Measurements from ENCODE around the gene NDUFS2. TPM values are rescaled to one million over a fixed set of nuclear protein-coding genes. Genes with fewer than 3 reads are reported as not detected.
A peak's percentile ranks its signal among the peaks of the same experiment; 100 is the strongest.

The NDUFS2 gene
- total RNA-seq, 4 donors from 2014 or later, result 68.5 to 131 (median 122) TPM

DNA sequence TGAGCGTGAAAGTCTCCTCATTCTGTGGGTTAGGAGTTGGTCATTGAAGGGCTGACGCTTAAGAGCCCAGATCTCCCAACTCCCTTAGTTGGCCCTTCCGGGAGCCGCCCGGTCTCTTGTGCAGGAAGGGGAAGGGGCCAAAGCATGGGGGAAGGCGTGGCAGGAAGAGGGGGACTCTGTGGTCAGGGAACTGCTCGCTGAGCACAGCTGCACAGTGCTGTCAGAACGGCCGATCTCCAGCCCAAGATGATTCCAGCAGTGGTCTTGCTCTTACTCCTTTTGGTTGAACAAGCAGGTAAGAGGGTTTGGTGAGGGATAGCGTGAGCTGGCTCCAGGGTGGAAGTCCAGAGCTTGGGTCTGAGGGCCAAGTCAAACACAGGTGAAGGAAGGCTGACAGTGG, 12.9 kb downstream of the NDUFS2 start, which contains the start of gene FCER1G:
Gene FCER1G (plus strand): TSS at position 220 of the 400 bp plus-strand sequence. CDS start 27 bp downstream, at position 247.
- WGBS, result 75% methylated on average over 10 of the region's 10 CpGs
- no peaks in the 10 kb centered on the region for H3K27me3 ChIP-seq
- peak within 1 kb of the TSS; percentile 7 to 68 (median 45) for H3K27ac ChIP-seq (replicated peaks in 1 of 4)
- no peaks in the 10 kb centered on the region for H3K9me3 ChIP-seq
- H3K4me3 ChIP-seq, result peak within 1 kb of the TSS; percentile 28 to 46 (median 33)
- peaks cover 47 to 53% (median 51%) of the 10 kb centered on the region in 4 donors for H3K36me3 ChIP-seq
- TF ChIP-seq, protein P1, sequence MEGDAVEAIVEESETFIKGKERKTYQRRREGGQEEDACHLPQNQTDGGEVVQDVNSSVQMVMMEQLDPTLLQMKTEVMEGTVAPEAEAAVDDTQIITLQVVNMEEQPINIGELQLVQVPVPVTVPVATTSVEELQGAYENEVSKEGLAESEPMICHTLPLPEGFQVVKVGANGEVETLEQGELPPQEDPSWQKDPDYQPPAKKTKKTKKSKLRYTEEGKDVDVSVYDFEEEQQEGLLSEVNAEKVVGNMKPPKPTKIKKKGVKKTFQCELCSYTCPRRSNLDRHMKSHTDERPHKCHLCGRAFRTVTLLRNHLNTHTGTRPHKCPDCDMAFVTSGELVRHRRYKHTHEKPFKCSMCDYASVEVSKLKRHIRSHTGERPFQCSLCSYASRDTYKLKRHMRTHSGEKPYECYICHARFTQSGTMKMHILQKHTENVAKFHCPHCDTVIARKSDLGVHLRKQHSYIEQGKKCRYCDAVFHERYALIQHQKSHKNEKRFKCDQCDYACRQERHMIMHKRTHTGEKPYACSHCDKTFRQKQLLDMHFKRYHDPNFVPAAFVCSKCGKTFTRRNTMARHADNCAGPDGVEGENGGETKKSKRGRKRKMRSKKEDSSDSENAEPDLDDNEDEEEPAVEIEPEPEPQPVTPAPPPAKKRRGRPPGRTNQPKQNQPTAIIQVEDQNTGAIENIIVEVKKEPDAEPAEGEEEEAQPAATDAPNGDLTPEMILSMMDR (IDR thresholded peaks at IDR 0.05), result no peak
- TF ChIP-seq POLR2A (IDR thresholded peaks at IDR 0.05; ENCODE audit: low read depth) (no peak), POLR2AphosphoS5 (IDR thresholded peaks at IDR 0.05) (peak; percentile 25 to 76), EP300 (IDR thresholded peaks at IDR 0.05) (no peak)
- no peak for DNase-seq (ENCODE audit: extremely low spot score)
- H3K4me1 ChIP-seq, result peaks cover 1 to 4% (median 3%) of the 10 kb centered on the region in 4 donors
- intact Hi-C loops (cut with DNase I), result no loop called here

DNA sequence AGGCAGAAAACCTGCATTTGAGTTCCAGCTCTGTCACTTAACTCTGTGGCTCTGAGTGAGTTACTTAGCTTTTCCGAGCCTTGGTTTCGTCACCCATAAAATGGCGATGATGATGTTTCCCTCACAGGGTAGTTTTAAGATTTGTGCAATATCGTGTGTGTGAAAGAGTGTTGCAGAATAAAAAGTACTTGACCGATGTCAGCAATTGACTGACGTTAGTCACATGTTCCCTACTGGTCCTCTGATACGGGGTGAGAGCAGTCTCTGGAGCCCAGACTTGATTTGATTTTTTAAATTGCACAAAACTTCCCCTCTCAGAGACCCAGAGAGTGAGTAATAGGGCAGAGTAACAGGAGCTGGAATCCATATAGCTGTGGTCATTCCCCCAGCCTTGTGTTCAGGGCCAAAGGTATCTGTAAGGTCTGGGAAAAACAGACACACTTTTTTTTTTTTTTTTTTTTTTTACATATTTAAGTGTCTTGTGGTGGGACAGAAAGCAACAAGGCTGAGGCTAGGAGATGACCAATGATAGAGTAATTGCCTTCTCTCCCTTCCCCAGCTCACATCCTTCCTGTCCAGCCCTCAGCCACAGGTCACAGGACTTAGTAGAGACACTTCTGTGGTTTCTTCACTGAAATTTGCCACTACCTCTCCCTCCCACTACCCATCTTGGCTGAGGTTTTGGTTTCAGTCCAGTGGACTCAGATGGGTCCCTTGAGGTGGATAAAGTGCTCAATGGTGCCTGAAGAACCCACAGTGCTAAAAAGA, 15.0 kb downstream of the NDUFS2 start:
- Histone ChIP-seq H3K4me3 (peak overlapping the region; percentile 17 to 43 (median 26)), H3K4me1 (no peaks in the 10 kb centered on the region), H3K9me3 (no peaks in the 10 kb centered on the region), H3K27ac (replicated peaks in 1 of 4) (peak overlapping the region; percentile 38 to 70 (median 58)), H3K36me3 (peaks cover 28 to 33% (median 31%) of the 10 kb centered on the region in 4 donors), H3K27me3 (no peaks in the 10 kb centered on the region)
- TF ChIP-seq, protein P1 (IDR thresholded peaks at IDR 0.05), result no peak
- peak; percentile 8 to 71 for TF ChIP-seq POLR2AphosphoS5 (IDR thresholded peaks at IDR 0.05)
- DNase-seq (ENCODE audit: extremely low spot score), result no peak
- intact Hi-C loops (cut with DNase I), result no loop called here
- WGBS, result 60% methylated on average over 7 of the region's 7 CpGs

DNA sequence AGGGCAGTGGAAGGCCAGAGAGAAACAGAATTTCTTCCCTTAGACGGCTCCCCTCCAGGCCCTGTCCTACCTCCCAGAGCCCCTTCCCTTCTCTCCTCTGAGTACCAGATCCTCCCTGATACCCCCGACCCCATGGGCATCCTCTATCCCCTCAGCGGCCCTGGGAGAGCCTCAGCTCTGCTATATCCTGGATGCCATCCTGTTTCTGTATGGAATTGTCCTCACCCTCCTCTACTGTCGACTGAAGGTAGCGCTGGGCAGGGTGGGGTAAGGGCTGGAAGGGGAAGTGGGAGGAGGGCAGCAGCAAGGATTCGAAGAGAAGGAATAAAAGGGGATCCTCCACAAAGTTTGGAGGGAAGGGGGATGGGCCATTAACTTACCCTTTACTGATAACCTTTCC, 15.7 kb downstream of the NDUFS2 start:
- intact Hi-C loops (cut with DNase I), result no loop called here

DNA sequence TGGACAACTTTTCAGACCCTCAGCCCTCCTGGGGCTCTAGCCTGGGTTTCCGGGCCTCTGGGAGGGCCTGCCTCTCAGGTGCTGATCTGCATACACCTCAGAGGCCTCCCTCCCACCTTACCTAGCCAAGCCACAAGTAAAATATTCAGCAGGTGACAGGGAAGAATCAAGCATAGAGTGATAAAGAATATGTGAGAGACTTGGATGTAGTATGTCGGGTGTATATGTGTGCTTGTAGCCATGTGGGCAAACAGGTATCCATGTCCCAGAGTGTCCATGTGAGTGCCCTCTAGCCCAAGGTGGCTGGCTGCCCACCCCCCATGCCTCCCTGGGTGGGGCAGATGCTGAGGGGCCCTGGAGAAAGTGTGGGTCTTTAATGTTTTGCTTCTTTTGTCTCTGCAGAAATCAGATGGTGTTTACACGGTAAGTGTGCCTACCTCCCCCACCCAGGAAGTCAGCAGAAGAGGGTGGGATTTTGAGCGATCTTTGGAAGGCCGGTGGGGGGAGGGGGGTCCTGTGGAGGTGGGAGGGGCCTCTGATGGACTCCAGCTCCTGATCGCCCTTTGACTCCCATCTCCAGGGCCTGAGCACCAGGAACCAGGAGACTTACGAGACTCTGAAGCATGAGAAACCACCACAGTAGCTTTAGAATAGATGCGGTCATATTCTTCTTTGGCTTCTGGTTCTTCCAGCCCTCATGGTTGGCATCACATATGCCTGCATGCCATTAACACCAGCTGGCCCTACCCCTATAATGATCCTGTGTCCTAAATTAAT, 16.3 kb downstream of the NDUFS2 start:
- Histone ChIP-seq H3K4me1 (no peaks in the 10 kb centered on the region), H3K4me3 (peak overlapping the region in 1 of 4 donors; percentile 31), H3K9me3 (no peaks in the 10 kb centered on the region), H3K27ac (replicated peaks in 1 of 4) (no peak overlapping the region), H3K27me3 (no peaks in the 10 kb centered on the region), H3K36me3 (peaks cover 15 to 19% (median 17%) of the 10 kb centered on the region in 4 donors)
- 76% methylated on average over 8 of the region's 8 CpGs for WGBS
- no peak for DNase-seq (ENCODE audit: extremely low spot score)
- TF ChIP-seq POLR2AphosphoS5 (IDR thresholded peaks at IDR 0.05) (no peak), EP300 (IDR thresholded peaks at IDR 0.05) (no peak), POLR2A (IDR thresholded peaks at IDR 0.05; ENCODE audit: low read depth) (no peak)
- TF ChIP-seq, protein P1 (IDR thresholded peaks at IDR 0.05), result no peak
- intact Hi-C loops (cut with DNase I), result no loop called here

More for the DNA sequence above, 15.7 kb downstream of the NDUFS2 start:
- H3K36me3 ChIP-seq, result peaks cover 22 to 26% (median 24%) of the 10 kb centered on the region in 4 donors
- peak overlapping the region in 3 of 4 donors; percentile 35 to 44 (median 41) for H3K27ac ChIP-seq (replicated peaks in 1 of 4)
- H3K4me3 ChIP-seq, result peak overlapping the region in 1 of 4 donors; percentile 31
- H3K27me3 ChIP-seq, result no peaks in the 10 kb centered on the region
- TF ChIP-seq EP300 (IDR thresholded peaks at IDR 0.05), result no peak
- TF ChIP-seq POLR2A (IDR thresholded peaks at IDR 0.05; ENCODE audit: low read depth), result no peak
- no peak for TF ChIP-seq POLR2AphosphoS5 (IDR thresholded peaks at IDR 0.05)
- TF ChIP-seq, protein P1 (IDR thresholded peaks at IDR 0.05), result no peak
- WGBS, result 61% methylated on average over 6 of the region's 6 CpGs
- no peaks in the 10 kb centered on the region for H3K4me1 ChIP-seq
- no peak for DNase-seq (ENCODE audit: extremely low spot score)
- H3K9me3 ChIP-seq, result no peaks in the 10 kb centered on the region
